Fibroblast of peridontal ligament (primary cell): ENCODE measurements around the gene PLEKHM2.

Experiments used
- DNase-seq: peaks from one replicate; pipeline ENCODE4 v3.0.0-alpha.2; 2010; ENCODE audit errors: extremely low read depth

The PLEKHM2 gene

GRCh38 chr1:15726508-15726907 is 42.4 kb downstream of the PLEKHM2 start:
- DNase-seq: no peak

GRCh38 chr1:15727021-15727420 is 42.9 kb downstream of the PLEKHM2 start:
- DNase-seq: no peak

DNA sequence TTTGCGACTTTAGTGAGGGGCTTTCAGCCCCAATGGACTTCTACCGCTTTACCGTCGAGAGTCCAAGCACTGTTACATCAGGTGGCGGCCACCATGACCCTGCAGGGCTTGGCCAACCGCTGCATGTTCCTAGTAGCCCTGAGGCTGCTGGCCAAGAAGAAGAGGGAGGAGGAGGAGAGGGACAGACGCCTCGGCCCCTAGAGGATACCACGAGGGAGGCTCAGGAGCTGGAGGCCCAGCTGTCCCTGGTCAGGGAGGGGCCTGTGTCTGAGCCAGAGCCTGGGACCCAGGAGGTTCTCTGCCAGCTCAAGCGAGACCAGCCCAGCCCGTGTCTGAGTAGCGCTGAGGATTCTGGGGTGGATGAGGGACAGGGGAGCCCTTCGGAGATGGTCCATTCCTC is 43.3 kb downstream of the PLEKHM2 start:
- no peak for DNase-seq

DNA sequence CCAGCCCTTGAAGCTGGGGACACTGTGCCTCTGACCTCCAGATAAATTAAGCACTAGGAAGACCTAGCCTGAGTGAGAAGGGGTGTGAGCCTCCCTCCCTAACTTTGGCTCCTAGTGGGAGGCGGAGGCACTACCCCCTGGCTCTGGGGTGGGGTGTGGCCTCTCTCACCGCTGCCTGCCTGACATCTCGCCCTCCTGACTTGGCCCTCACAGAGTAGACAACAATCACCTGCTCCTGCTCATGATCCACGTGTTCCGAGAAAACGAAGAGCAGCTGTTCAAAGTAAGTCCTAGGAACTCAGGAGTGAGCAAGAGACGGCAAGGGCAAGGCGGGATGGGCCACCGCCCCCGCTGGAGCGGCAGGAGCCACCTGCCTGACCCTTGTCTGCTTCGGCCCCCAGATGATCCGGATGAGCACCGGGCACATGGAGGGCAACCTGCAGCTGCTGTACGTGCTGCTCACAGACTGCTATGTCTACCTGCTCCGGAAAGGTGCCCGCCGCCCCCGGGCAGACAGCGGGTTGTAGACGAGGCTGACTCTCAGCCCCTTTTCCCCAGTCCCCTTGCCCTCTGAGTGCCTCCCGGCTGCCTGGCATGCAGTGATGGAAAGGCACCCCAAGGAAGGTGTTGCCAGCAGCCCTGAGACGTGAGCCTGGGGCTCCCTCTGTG is 43.9 kb downstream of the PLEKHM2 start:
- no peak for DNase-seq

DNA sequence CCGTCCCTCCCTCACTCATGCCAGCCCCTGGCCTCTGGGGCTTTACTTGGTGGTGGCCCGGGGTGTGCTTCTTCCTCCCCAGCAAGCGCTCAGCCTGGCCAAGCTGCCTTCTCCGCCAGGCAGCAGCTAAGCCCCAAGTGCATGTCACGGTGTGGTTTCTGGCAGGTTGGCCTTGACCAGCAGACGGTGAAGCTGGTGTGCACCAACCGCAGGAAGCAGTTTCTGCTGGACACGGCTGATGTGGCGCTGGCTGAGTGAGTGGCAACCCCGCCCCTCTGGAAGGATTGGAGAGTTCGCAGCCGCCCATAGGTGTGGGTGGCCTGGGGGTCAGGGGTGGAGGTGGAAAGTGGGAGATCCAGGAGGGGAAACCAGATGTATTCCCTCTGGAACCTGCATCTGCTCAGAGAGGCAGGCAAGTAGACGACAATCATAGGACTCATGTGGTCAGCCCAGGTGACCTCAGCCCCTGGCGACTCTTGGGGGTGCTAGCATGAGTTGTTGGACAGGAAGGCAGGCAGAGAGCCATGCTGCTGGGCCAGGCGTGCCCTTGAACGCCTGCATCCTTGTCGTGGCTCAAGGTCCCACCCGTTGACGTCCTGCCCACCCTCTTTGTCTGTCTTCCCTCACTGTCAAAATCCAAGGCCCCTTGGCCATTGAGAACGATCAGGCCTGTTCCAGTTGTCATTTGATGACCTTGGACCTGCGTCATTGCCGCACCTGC is 45.0 kb downstream of the PLEKHM2 start:
- no peak for DNase-seq

GRCh38 chr1:15730423-15730822 is 46.3 kb downstream of the PLEKHM2 start:
- no peak for DNase-seq

- no peak for DNase-seq
These were observed 46.8 kb downstream of the PLEKHM2 start for GRCh38 chr1:15730936-15731335.

DNA sequence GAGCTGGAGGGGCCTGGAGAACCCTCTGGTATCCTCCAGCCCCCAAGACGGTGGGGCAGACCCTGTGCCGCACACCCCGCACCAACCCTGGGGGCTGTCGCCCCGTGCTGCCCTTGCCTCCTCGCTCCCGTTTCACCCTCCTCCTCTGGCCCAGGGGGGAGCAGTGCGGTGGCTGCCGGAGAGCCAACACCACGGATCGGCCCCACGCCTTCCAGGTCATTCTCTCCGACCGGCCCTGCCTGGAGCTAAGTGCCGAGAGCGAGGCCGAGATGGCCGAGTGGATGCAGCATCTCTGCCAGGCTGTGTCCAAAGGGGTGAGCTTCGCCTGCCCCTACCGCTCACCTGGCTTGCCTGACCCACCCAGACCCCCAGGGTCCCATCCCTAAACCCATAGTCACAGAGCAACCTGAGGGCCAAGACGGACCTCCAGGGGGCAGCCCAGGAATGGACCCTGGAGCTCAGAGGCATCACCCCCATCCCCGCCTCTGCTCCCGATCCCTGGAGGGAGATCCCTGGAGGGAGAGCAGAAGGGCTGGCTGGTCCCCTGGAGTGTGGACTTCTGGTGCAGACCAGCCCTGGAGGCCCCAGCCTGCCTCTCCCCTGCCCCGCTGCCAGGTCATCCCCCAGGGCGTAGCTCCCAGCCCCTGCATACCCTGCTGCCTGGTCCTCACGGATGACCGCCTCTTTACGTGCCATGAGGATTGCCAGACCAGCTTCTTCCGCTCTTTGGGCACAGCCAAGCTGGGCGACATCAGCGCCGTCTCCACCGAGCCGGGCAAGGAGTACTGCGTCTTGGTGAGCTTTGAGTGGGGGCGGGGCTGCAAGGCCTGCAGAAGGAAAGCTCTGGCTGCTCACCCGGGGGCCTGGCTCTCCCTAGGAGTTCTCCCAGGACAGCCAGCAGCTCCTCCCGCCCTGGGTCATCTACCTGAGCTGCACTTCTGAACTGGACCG is 47.9 kb downstream of the PLEKHM2 start:
- no peak for DNase-seq

- DNase-seq: no peak
These were observed 48.6 kb downstream of the PLEKHM2 start for GRCh38 chr1:15732686-15733081.

GRCh38 chr1:15733218-15733725 is 49.2 kb downstream of the PLEKHM2 start:
- no peak for DNase-seq

DNA sequence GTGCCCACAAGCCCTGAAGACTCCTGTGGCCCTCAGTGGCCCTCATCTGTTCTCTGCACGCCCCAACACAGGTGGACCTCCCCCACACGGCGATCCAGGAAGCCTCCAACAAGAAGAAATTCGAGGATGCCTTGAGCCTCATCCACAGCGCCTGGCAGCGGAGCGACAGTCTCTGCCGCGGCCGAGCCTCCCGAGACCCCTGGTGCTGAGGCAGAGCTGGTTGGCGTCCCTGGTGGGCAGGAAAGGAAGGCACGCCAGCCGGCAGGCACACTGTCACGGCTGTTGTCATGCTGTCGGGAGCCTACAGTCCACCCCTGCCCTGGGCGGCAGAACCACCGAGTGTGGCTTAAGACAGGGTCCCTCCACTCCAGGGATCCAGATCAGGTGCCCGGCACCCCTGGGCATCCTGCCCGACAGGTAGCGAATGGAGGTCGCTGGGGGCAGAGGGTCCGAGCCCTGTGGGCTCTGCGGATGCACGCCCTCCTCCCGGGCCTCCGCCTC is 49.7 kb downstream of the PLEKHM2 start:
- no peak for DNase-seq

GRCh38 chr1:15734296-15734695 is 50.2 kb downstream of the PLEKHM2 start:
- DNase-seq: no peak

- no peak for DNase-seq
These were observed 50.8 kb downstream of the PLEKHM2 start for GRCh38 chr1:15734901-15735300.

GRCh38 chr1:15735304-15736037 is 51.4 kb downstream of the PLEKHM2 start:
- DNase-seq: no peak

DNA sequence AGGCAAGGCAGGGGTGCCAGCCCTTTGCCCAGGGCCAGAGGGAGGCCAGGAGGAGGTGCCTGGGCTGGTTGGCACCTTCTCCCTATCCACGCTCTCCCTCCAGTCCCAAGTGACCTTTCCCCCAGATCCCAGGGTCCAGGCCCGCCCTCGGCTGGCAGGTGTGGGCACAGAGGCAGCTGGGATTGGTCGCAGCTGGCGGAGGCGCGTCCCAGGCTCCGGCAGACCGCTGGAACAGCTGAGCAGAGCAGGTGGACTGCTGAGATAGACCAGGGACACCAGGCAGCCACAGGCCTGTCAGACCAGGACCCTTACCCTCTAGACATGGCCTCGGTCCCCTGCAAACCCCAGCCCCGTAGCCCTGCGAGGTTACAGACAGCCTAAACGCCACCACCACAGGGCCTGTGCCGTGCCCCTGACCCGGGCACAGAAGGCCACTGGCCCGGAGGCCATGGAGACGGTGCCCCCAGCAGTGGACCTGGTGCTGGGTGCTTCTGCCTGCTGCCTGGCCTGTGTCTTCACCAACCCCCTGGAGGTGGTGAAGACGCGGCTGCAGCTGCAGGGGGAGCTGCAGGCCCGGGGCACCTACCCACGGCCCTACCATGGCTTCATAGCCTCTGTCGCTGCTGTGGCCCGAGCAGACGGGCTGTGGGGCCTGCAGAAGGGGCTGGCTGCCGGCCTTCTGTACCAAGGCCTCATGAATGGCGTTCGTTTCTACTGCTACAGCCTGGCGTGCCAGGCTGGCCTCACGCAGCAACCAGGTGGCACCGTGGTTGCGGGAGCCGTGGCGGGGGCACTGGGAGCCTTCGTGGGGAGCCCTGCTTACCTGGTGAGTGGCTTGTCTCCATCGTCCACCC is 52.1 kb downstream of the PLEKHM2 start, which contains the start of gene SLC25A34:
TSS of gene SLC25A34 (plus strand) at position 221 of the 854 bp plus-strand sequence. CDS start at position 449, 228 bp downstream.
- DNase-seq: no peak

DNA sequence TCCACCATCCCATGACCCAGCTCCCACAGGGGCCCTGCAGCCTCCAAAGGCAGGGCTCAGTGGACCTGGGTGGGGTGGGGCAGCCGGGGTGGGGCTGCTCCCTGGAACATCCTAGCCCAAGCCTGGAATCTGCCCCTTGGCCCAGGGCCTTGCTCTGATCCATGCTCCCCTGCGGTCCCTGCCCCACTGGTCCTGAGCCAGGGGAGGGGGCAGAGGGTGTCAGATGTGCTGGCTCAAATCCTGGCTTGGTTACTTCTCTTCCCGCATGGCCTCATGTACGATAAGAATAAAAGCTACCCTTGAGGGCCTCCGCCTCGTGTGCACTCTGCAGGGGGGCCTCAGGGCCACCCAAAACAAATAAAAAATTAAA is 52.8 kb downstream of the PLEKHM2 start:
- DNase-seq: no peak

GRCh38 chr1:15737324-15738319 is 53.5 kb downstream of the PLEKHM2 start:
- DNase-seq: no peak

GRCh38 chr1:15738416-15739113 is 54.4 kb downstream of the PLEKHM2 start:
- peak; percentile 12 for DNase-seq
